Left lung (tissue), 10 donors: Measurements from ENCODE around the gene PRMT1. TPM values are rescaled to one million over a fixed set of nuclear protein-coding genes. Genes with fewer than 3 reads are reported as not detected.
"Not testable (repeated sequence)": the region's sequence is repeated elsewhere in the genome, so short reads cannot be mapped to it uniquely, and the experiment has no call there.

Experiments used
- ATAC-seq: fragments of 200-7000 bp; cut with Tn5 transposase; one replicate; pipeline ENCODE4 v1.9.1; 2020; ENCODE audit warnings: moderate library complexity
- DNase-seq, 4 donors: peaks; one replicate each; pipeline ENCODE4 v3.0.0-alpha.2; 2013 to 2020
- H3K27ac ChIP-seq, 2 donors: fragments of 200-600 bp; sonication (generic) in 1 of 2; one replicate each; pipeline versions ENCODE4 v1.5.0 to v1.8.0; 2020 to 2021
- H3K27me3 ChIP-seq, 2 donors: fragments of 200-600 bp; sonication (generic) in 1 of 2; one replicate each; pipeline versions ENCODE4 v1.5.0 to v1.8.0; 2020 to 2021
- H3K36me3 ChIP-seq, 2 donors: fragments of 200-600 bp; sonication (generic) in 1 of 2; one replicate each; pipeline versions ENCODE4 v1.5.0 to v1.8.0; 2020 to 2021
- H3K4me1 ChIP-seq, 2 donors: fragments of 200-600 bp; one replicate each; pipeline ENCODE4 v1.8.0; 2021
- H3K4me3 ChIP-seq, 2 donors: fragments of 200-600 bp; sonication (generic) in 1 of 2; one replicate each; pipeline versions ENCODE4 v1.5.0 to v1.8.0; 2020 to 2021; ENCODE audit warnings: mild to moderate bottlenecking in 1 of 2
- H3K9me3 ChIP-seq, 2 donors: fragments of 200-600 bp; sonication (generic) in 1 of 2; one replicate each; pipeline versions ENCODE4 v1.5.0 to v1.8.0; 2020 to 2021
- intact Hi-C, 2 donors: fragments of 100-400 bp; cut with DNase I; formaldehyde crosslinking; loops; one replicate each; pipeline versions ENCODE4 v1.11.2 to v1.14.2; 2022
- polyA plus RNA-seq, 6 donors: library from polyadenylated mRNA; unstranded; fragments of 120-200 nt; gene quantifications; one replicate each; pipeline ENCODE4 v1.2.1, GENCODE V29; 2013; ENCODE audit not compliant: insufficient read length in 6 of 6
- total RNA-seq, 2 donors: library from RNA; stranded (reverse); fragmentation: NEBNext Ultra II Directional; extraction: Animal tissue kit (Norgen Biotek cat#: 25700); gene quantifications; one replicate each; pipeline ENCODE4 v1.2.1, GENCODE V29; 2021
- TF ChIP-seq, protein P1 (sequence below), 2 donors: fragments of 200-600 bp; sonication (generic) in 1 of 2; IDR thresholded peaks; one replicate each; pipeline versions ENCODE4 v1.5.0 to v1.8.0; 2021; ENCODE audit warnings: antibody characterized with exemption in 2 of 2
- donor health status: DM: no; HTN: yes; CAD: no.
- donor health status: DM: no; HTN: no; CAD: no.

The PRMT1 gene
- total and polyA plus RNA-seq, 8 donors: 79.3 to 258 (median 221) TPM

DNA sequence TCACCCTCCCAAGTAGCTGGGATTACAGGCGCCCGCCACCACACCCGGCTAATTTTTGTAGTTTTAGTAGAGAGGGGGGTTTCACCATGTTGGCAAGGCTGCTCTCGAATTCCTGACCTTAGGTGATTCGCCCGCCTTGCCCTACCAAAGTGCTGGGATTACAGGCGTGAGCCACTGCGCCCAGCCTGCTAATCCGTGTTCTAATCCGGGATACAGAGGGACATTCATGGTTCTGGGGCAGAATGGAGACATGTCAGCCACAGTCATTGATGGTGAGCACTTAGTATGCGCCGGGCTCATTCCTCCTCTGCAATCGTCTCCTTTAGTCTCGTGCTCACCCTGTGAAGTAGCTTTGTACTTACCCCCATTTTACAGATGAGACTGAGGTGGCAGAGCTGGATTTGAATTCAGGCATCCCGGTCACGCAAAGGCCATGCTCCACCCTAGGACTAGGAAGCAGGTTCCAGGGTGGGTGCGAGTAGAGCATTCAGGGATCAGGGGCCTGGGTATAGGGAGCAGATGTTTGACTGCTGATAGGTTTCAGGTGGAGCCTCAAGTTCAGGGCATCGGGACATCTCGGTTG, 45.4 kb upstream of the PRMT1 start:
- TF ChIP-seq, protein P1, sequence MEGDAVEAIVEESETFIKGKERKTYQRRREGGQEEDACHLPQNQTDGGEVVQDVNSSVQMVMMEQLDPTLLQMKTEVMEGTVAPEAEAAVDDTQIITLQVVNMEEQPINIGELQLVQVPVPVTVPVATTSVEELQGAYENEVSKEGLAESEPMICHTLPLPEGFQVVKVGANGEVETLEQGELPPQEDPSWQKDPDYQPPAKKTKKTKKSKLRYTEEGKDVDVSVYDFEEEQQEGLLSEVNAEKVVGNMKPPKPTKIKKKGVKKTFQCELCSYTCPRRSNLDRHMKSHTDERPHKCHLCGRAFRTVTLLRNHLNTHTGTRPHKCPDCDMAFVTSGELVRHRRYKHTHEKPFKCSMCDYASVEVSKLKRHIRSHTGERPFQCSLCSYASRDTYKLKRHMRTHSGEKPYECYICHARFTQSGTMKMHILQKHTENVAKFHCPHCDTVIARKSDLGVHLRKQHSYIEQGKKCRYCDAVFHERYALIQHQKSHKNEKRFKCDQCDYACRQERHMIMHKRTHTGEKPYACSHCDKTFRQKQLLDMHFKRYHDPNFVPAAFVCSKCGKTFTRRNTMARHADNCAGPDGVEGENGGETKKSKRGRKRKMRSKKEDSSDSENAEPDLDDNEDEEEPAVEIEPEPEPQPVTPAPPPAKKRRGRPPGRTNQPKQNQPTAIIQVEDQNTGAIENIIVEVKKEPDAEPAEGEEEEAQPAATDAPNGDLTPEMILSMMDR (IDR thresholded peaks at IDR 0.05): no peak
- H3K27ac ChIP-seq: peak overlapping the region in 1 of 2 donors; percentile 18
- intact Hi-C loops: no loop called here
- no peak overlapping the region for H3K4me3 ChIP-seq
- H3K9me3 ChIP-seq: no peaks in the 10 kb centered on the region
- ATAC-seq (no peak), DNase-seq (no peak)
- H3K4me1 ChIP-seq: peaks cover 5 to 35% of the 10 kb centered on the region in 2 donors
- peaks cover 0 to 16% of the 10 kb centered on the region in 2 donors for H3K36me3 ChIP-seq
- no peaks in the 10 kb centered on the region for H3K27me3 ChIP-seq

GRCh38 chr19:49632576-49632975, 44.5 kb upstream of the PRMT1 start:
- ATAC-seq: no peak
- intact Hi-C loops: no loop called here
- Histone ChIP-seq H3K9me3 (no peaks in the 10 kb centered on the region), H3K36me3 (peaks cover 0 to 9% of the 10 kb centered on the region in 2 donors), H3K4me1 (peaks cover 5 to 43% of the 10 kb centered on the region in 2 donors), H3K27ac (no peak overlapping the region), H3K27me3 (no peaks in the 10 kb centered on the region), H3K4me3 (no peak overlapping the region)
- DNase-seq: no peak
- TF ChIP-seq, protein P1 (IDR thresholded peaks at IDR 0.05): no peak

DNA sequence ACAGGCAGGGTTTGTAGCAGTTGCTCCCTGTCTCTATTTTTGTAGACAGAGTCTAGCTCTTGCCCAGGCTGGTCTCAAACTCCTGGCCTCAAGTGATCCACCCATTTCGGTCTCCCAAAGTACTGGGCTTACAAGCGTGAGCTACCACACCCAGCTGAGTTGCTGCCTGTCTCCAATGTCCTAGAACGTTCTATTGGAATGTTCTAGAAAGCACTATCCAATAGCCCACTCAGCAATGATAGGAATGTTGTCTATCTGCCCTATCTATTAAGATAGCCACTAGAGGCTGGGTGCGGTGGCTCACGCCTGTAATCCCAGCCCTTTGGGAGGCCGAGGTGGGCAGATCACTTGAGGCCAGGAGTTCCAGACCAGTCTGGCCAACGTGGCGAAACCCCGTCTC, 43.8 kb upstream of the PRMT1 start:
- H3K27me3 ChIP-seq, H3K4me3 ChIP-seq, H3K36me3 ChIP-seq, intact Hi-C loops, H3K27ac ChIP-seq, DNase-seq, H3K9me3 ChIP-seq, ATAC-seq: not testable (repeated sequence)
- peaks cover 6 to 50% of the 10 kb centered on the region in 2 donors for H3K4me1 ChIP-seq

DNA sequence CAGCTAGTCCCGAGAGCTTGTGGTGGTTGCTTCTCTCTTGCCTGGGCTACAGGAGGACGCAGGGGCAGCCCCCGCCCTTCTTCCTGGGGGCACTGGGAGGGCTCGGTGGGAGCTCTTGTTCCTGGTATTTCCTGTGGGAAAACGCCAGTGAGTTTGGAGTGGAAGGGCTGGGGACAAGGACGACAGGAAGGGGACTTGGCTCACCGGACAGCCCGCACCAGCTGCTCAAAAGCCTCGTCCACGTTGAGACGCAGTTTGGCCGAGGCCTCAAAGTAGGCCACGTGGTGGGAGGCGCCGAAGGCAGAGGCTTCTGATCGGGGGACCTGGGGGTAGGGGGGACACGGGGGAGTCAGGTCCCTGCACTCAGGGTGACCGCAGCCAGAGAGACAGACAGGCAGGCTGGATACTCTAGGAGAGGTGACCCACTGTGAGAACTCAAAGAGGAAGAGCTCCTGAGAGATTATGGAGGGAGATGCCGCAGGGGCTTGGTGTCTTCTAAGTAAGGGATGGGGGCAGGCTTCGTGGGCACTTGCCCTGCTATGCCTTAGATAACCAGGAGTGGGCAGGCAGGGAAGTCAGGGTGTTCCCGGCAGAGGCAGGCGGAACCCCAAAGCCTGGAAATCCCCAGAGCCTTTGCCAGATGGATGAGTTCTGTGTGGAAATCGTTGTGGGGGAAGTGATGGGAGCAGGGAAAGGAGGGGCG, 41.4 kb upstream of the PRMT1 start:
- Histone ChIP-seq H3K27ac (peak overlapping the region; percentile 55 to 56), H3K4me1 (peaks cover 15 to 62% of the 10 kb centered on the region in 2 donors), H3K36me3 (peaks cover 0 to 4% of the 10 kb centered on the region in 2 donors), H3K4me3 (no peak overlapping the region), H3K9me3 (no peaks in the 10 kb centered on the region), H3K27me3 (no peaks in the 10 kb centered on the region)
- DNase-seq: peak in 1 of 4 donors; percentile 39
- TF ChIP-seq, protein P1 (IDR thresholded peaks at IDR 0.05): no peak
- intact Hi-C loops: no loop called here
- no peak for ATAC-seq

DNA sequence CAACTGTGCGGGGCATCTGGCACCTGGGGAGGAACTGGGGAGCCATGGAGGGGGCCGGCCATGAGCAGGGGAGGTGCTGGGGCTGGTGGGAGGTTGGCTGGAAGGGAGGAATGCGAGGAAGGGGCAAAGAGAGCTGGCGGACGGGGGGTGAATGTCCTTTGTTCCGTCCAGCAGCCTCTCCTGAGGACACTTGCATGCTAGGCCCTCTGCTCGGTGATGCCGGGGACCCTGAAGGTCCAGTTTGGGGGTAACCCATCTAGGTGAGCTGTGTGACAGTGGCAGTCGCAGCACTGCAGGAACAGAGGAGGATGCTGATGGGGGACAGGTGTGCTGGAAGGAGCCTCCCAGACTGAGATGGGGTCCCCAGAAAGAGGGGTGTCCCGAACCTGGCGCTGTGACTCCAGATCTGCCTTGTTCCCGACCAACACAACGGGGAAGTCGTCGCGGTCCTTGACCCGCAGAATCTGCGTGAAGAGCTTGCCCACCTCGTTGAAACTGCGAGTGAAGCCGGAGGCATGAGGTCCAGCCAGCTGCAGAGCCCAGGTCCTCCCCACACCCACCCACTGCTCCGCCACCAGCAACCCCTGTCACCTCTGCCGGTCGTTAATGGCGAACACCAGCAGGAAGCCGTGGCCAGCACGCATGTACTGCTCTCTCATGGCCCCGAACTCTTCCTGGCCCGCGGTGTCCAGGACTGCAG, 40.7 kb upstream of the PRMT1 start:
- Histone ChIP-seq H3K27ac (peak overlapping the region in 1 of 2 donors; percentile 55), H3K4me1 (peaks cover 20 to 62% of the 10 kb centered on the region in 2 donors), H3K36me3 (peaks cover 0 to 4% of the 10 kb centered on the region in 2 donors), H3K4me3 (no peak overlapping the region), H3K9me3 (no peaks in the 10 kb centered on the region), H3K27me3 (no peaks in the 10 kb centered on the region)
- intact Hi-C loops: no loop called here
- ATAC-seq (no peak), DNase-seq (no peak)
- TF ChIP-seq, protein P1 (IDR thresholded peaks at IDR 0.05): no peak
